A673 (cell line): ENCODE measurements around the gene HOXB1. TPM values are rescaled to one million over a fixed set of nuclear protein-coding genes. Genes with fewer than 3 reads are reported as not detected.

Experiments
- BruUV-seq: library from RNA; stranded (reverse); fragments of 400-500 nt; replicated peaks from 2 replicates; lab custom pipeline; 2021; lab: Mats Ljungman, UMichigan
- CTCF ChIA-PET: fragments of 300-600 bp; sonication (Branson Sonifier 250); formaldehyde crosslinking; loops from one replicate; lab custom pipeline; 2022; ENCODE audit warnings: antibody characterized with exemption; lab: Charles Lee
- POLR2A ChIA-PET: fragments of 300-600 bp; sonication (Branson Sonifier 250); formaldehyde crosslinking; loops from one replicate; lab custom pipeline; 2022; ENCODE audit warnings: antibody characterized with exemption; ENCODE audit not compliant: low non-redundant PET; lab: Charles Lee
- DNase-seq: peaks from one replicate; pipeline ENCODE4 v3.0.0-alpha.2; 2015; ENCODE audit warnings: low spot score
- H3K27ac ChIP-seq: fragments of 200-600 bp; sonication (generic); 2 replicates; pipeline ENCODE4 v1.5.1; 2016; ENCODE audit warnings: mixed run types, low read depth, mild to moderate bottlenecking, mixed read lengths, antibody characterized with exemption, low read length; ENCODE audit not compliant: poor library complexity, severe bottlenecking
- H3K27me3 ChIP-seq: fragments of 200-600 bp; sonication (generic); replicated peaks from 2 replicates; pipeline ENCODE4 v1.6.1; 2017; ENCODE audit warnings: mixed run types, low read depth, mild to moderate bottlenecking, mixed read lengths, antibody characterized with exemption, low read length; ENCODE audit not compliant: insufficient read depth, poor library complexity
- H3K36me3 ChIP-seq: fragments of 200-600 bp; sonication (generic); 2 replicates; pipeline ENCODE4 v1.6.1; 2016; ENCODE audit warnings: mixed run types, mild to moderate bottlenecking, mixed read lengths, antibody characterized with exemption, low read length; ENCODE audit not compliant: insufficient read depth, poor library complexity, severe bottlenecking
- H3K4me1 ChIP-seq: fragments of 200-600 bp; sonication (generic); 2 replicates; pipeline ENCODE4 v1.6.1; 2017; ENCODE audit warnings: mixed run types, mild to moderate bottlenecking, mixed read lengths, antibody characterized with exemption, low read length; ENCODE audit not compliant: insufficient read depth, poor library complexity, severe bottlenecking
- H3K4me3 ChIP-seq: fragments of 200-600 bp; sonication (generic); 2 replicates; pipeline ENCODE4 v1.5.1; 2016; ENCODE audit warnings: low read depth, mixed run types, mild to moderate bottlenecking, mixed read lengths, low read length; ENCODE audit not compliant: poor library complexity, severe bottlenecking
- H3K9me3 ChIP-seq: fragments of 200-600 bp; sonication (generic); 2 replicates; pipeline ENCODE4 v1.6.1; 2016; ENCODE audit warnings: mixed run types, low read depth, mild to moderate bottlenecking, mixed read lengths, antibody characterized with exemption, low read length; ENCODE audit not compliant: poor library complexity, severe bottlenecking
- EZH2 ChIP-seq: fragments of 200-600 bp; sonication (generic); IDR thresholded peaks from 2 replicates; pipeline ENCODE4 v1.6.1; 2017; ENCODE audit warnings: borderline replicate concordance, low read depth, mild to moderate bottlenecking, mixed read lengths, antibody characterized with exemption, low read length; ENCODE audit not compliant: poor library complexity, severe bottlenecking
- intact Hi-C: fragments of 100-400 bp; cut with micrococcal nuclease; formaldehyde crosslinking; loops from one replicate; pipeline ENCODE4 v1.10.0; 2022; ENCODE audit not compliant: unreplicated experiment
- total RNA-seq: library from RNA; stranded (reverse); gene quantifications from 2 replicates; pipeline ENCODE4 v1.2.3, GENCODE V29; 2021
- TF ChIP-seq, protein P1 (sequence below): fragments of 300-800, 200-600 bp; sonication (generic); conservative IDR thresholded peaks from 2 replicates; pipeline ENCODE4 v1.5.1; 2017; ENCODE audit warnings: low read depth, mild to moderate bottlenecking, antibody characterized with exemption, low read length, moderate library complexity, mixed read lengths

Gene HOXB1
- total RNA-seq, 1 experiment from 2014 or later: not detected

DNA sequence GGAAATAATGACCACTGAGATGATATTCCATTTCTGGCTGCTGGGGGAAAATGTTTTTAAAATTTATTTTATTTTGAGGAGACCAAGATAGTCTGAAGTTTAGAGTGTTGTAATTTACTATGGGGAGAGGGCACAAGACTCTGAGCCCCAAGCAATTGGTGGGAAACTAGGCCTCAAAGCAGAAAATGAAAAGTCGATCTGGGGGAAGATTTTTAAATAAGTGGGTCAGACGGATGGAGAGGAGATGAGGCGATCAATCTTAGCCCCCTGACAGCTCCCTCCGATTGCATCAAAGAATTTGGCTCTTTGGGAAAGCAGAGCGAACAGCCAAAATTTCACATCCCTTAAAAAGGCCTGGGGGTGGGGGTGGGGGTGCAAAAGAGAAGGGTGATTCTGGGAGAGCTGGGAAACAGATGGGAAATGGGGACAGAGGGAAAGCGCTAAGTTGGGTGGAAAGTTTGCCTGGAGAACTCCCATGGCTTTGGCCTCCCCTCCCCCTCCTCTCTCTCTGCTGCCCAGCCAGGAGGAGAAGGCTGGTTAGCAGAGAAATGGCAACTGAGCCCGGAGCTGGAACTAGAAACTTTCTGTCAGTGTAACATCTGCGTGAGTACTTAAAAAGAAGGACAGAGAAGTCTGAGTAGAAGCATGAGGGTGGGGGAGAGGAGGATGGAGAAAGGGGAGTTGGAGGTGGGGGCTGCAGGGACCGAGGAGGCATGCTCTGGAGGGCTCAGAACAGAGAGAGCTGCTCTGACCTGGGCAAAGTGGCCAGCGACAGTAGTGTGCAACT, 15.5 kb upstream of the HOXB1 start:
- intact Hi-C loops: no loop called here
- Histone ChIP-seq H3K4me3 (peak overlapping the region; percentile 85), H3K27me3 (no peaks in the 10 kb centered on the region), H3K27ac (peak overlapping the region; percentile 95), H3K9me3 (no peaks in the 10 kb centered on the region), H3K4me1 (peaks cover 48% of the 10 kb centered on the region), H3K36me3 (peaks cover 22% of the 10 kb centered on the region)
- CTCF ChIA-PET: interaction anchor here (0.6 to 1.0 kb wide), 2 partner anchors 9 to 329 kb away, joined by 3 to 8 read pairs; no protein-coding TSS in a partner anchor
- TF ChIP-seq, protein P1, sequence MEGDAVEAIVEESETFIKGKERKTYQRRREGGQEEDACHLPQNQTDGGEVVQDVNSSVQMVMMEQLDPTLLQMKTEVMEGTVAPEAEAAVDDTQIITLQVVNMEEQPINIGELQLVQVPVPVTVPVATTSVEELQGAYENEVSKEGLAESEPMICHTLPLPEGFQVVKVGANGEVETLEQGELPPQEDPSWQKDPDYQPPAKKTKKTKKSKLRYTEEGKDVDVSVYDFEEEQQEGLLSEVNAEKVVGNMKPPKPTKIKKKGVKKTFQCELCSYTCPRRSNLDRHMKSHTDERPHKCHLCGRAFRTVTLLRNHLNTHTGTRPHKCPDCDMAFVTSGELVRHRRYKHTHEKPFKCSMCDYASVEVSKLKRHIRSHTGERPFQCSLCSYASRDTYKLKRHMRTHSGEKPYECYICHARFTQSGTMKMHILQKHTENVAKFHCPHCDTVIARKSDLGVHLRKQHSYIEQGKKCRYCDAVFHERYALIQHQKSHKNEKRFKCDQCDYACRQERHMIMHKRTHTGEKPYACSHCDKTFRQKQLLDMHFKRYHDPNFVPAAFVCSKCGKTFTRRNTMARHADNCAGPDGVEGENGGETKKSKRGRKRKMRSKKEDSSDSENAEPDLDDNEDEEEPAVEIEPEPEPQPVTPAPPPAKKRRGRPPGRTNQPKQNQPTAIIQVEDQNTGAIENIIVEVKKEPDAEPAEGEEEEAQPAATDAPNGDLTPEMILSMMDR: no peak
- no peak for TF ChIP-seq EZH2
- POLR2A ChIA-PET: interaction anchor here (0.6 to 0.7 kb wide), 4 partner anchors 14 to 467 kb away, joined by 3 to 16 read pairs (median 4); partner anchors contain the start of gene HOXB8
- DNase-seq: peak; percentile 53
- no TSS peak for BruUV-seq

GRCh38 chr17:48545539-48545938, 14.7 kb upstream of the HOXB1 start:
- CTCF ChIA-PET: no interaction called here
- POLR2A ChIA-PET: no interaction called here
- H3K27me3 ChIP-seq: no peaks in the 10 kb centered on the region
- DNase-seq: no peak
- BruUV-seq: TSS peak; percentile 33
- TF ChIP-seq, protein P1: no peak
- no peak for TF ChIP-seq EZH2
- intact Hi-C loops: no loop called here
- peaks cover 19% of the 10 kb centered on the region for H3K36me3 ChIP-seq
- no peaks in the 10 kb centered on the region for H3K9me3 ChIP-seq
- peak overlapping the region; percentile 95 for H3K27ac ChIP-seq
- peak overlapping the region; percentile 85 for H3K4me3 ChIP-seq
- peaks cover 54% of the 10 kb centered on the region for H3K4me1 ChIP-seq

GRCh38 chr17:48545022-48545375, 14.2 kb upstream of the HOXB1 start, which contains the start of gene HOXB2:
TSS of gene HOXB2 (minus strand) at chr17:48545109. CDS start at chr17:48544911, 198 bp downstream.
- BruUV-seq: no TSS peak
- intact Hi-C loops: no loop called here
- peak; percentile 84 for DNase-seq
- Histone ChIP-seq H3K27me3 (no peaks in the 10 kb centered on the region), H3K9me3 (no peaks in the 10 kb centered on the region), H3K27ac (peak within 1 kb of the TSS; percentile 95), H3K36me3 (peaks cover 14% of the 10 kb centered on the region), H3K4me3 (peak within 1 kb of the TSS; percentile 85), H3K4me1 (peaks cover 54% of the 10 kb centered on the region)
- ChIA-PET CTCF (no interaction called here), POLR2A (no interaction called here)
- no peak for TF ChIP-seq EZH2
- TF ChIP-seq, protein P1: no peak
